Transverse colon (tissue), 3 donors: ENCODE results near the gene TBC1D13.

Experiments used
- CTCF ChIP-seq, 5 experiments: fragments of 200-600 bp in 3 of 5; fragments of 450-650 bp in 2 of 5; sonication (generic) in 3 of 5; IDR thresholded peaks; 1 replicate in 2 of 5; 2 replicates in 3 of 5; pipeline ENCODE4 v1.5.1; 2016 to 2017; ENCODE audit warnings: antibody characterized with exemption in 5 of 5, inconsistent platforms in 3 of 5, mild to moderate bottlenecking in 2 of 5, moderate library complexity in 1 of 5
- POLR2A ChIP-seq: fragments of 450-650 bp; IDR thresholded peaks from one replicate; pipeline ENCODE4 v1.6.1; 2016; ENCODE audit warnings: antibody characterized with exemption, mild to moderate bottlenecking, moderate library complexity

- TF ChIP-seq POLR2A, result no peak
- no peak for TF ChIP-seq CTCF (IDR thresholded peaks at IDR 0.05)
Observed at GRCh38 chr9:128800061-128800460, 13.0 kb downstream of the TBC1D13 start.
